ENCODE data around the gene PARD3B. TPM values are rescaled to one million over a fixed set of nuclear protein-coding genes. Genes with fewer than 3 reads are reported as not detected.

The PARD3B gene
- total RNA-seq, 1 experiment from 2014 or later: 3.9 TPM

DNA sequence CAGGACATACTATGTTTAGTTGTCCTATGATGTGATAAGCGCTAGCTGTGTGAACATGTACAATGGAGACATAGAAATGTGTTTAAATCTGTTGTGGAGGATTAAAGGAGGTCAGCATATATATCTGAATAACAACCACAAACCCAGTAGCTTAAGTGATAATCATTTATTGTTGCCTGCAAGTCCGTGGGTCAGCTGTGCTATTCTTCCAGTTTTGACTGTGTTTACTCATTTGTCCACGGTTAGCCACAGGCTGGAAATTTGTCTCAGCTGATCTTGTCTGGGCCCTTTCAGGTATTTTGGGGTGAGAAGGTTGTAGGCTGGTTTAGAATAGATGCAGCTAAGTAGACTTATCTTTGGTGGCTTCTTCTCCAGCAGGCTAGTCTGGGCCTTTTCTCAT, 110.4 kb downstream of the PARD3B start:
- no TSS peak for BruUV-seq (replicated peaks)
- H3K36me3 ChIP-seq (ENCODE audit: low read depth, low read length): no peaks in the 10 kb centered on the region
- no peak overlapping the region for H3K27ac ChIP-seq (ENCODE audit: low read length)
- DNase-seq: no peak
- H3K9me2 ChIP-seq (replicated peaks; ENCODE audit: low read length): no peaks in the 10 kb centered on the region
- no peak overlapping the region for H3K4me2 ChIP-seq (ENCODE audit: low read length)
- no peaks in the 10 kb centered on the region for H3F3A ChIP-seq (ENCODE audit: low read length, unreplicated experiment)
- CTCF ChIA-PET: no interaction called here
- H3K4me3 ChIP-seq (ENCODE audit: low read length): no peak overlapping the region
- no peaks in the 10 kb centered on the region for H3K4me1 ChIP-seq (ENCODE audit: insufficient read depth, low read length)
- no peaks in the 10 kb centered on the region for H3K27me3 ChIP-seq (ENCODE audit: low read length)
- H3K9me3 ChIP-seq (ENCODE audit: low read length): no peaks in the 10 kb centered on the region
- TF ChIP-seq EZH2phosphoT487 (IDR thresholded peaks at IDR 0.05; ENCODE audit: borderline replicate concordance, low read length) (no peak), CTCF (conservative IDR thresholded peaks at IDR 0.05; ENCODE audit: low read depth, low read length) (no peak)
- no peaks in the 10 kb centered on the region for H4K20me1 ChIP-seq (ENCODE audit: low read length)
- no peak overlapping the region for H2AFZ ChIP-seq (ENCODE audit: low read length)
- ATAC-seq: no peak
- POLR2A ChIA-PET (ENCODE audit: unreplicated experiment): no interaction called here
- H3K9ac ChIP-seq (ENCODE audit: low read length): no peak overlapping the region
- no peaks in the 10 kb centered on the region for H3K79me2 ChIP-seq (ENCODE audit: low read length)
- intact Hi-C loops (cut with micrococcal nuclease): no loop called here

DNA sequence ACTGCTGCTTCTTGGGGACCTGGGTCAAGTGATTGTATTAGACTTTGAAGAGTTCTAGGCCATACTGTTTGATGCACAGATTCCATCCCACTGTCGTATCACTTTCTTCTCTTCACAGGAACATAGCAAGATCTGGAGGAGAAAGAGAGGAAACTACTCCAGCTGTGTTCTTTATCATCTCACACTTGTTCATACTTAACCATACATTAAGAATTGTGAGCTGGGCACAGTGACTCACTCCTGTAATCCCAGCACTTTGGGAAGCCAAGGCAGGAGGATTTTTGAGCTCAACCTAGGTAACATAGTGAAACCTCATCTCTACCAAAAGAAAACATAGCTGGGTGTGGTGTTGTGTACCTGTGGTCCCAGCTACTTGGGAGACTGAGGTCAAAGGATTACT, 111.7 kb downstream of the PARD3B start:
- Histone ChIP-seq H3K27ac (ENCODE audit: low read length) (no peak overlapping the region), H3K4me1 (ENCODE audit: insufficient read depth, low read length) (no peaks in the 10 kb centered on the region), H3K27me3 (ENCODE audit: low read length) (no peaks in the 10 kb centered on the region), H3K4me3 (ENCODE audit: low read length) (no peak overlapping the region), H3K36me3 (ENCODE audit: low read depth, low read length) (no peaks in the 10 kb centered on the region), H4K20me1 (ENCODE audit: low read length) (no peaks in the 10 kb centered on the region), H3F3A (ENCODE audit: low read length, unreplicated experiment) (no peaks in the 10 kb centered on the region), H3K9me2 (replicated peaks; ENCODE audit: low read length) (no peaks in the 10 kb centered on the region), H3K4me2 (ENCODE audit: low read length) (no peak overlapping the region), H3K9me3 (ENCODE audit: low read length) (no peaks in the 10 kb centered on the region), H3K9ac (ENCODE audit: low read length) (no peak overlapping the region), H3K79me2 (ENCODE audit: low read length) (no peaks in the 10 kb centered on the region), H2AFZ (ENCODE audit: low read length) (no peak overlapping the region)
- TF ChIP-seq EZH2 (IDR thresholded peaks at IDR 0.05; ENCODE audit: low read length, unreplicated experiment) (no peak), CTCF (conservative IDR thresholded peaks at IDR 0.05; ENCODE audit: low read depth, low read length) (no peak), EZH2phosphoT487 (IDR thresholded peaks at IDR 0.05; ENCODE audit: borderline replicate concordance, low read length) (no peak)
- intact Hi-C loops (cut with micrococcal nuclease): no loop called here
- POLR2A ChIA-PET (ENCODE audit: unreplicated experiment): no interaction called here
- no TSS peak for BruUV-seq (replicated peaks)
- ATAC-seq: no peak
- CTCF ChIA-PET: no interaction called here
- DNase-seq: no peak

GRCh38 chr2:204662956-204663355, 117.7 kb downstream of the PARD3B start:
- Histone ChIP-seq H4K20me1 (ENCODE audit: low read length) (no peaks in the 10 kb centered on the region), H3F3A (ENCODE audit: low read length, unreplicated experiment) (no peaks in the 10 kb centered on the region), H3K4me2 (ENCODE audit: low read length) (no peak overlapping the region), H3K27ac (ENCODE audit: low read length) (no peak overlapping the region), H2AFZ (ENCODE audit: low read length) (no peak overlapping the region), H3K4me3 (ENCODE audit: low read length) (no peak overlapping the region), H3K9ac (ENCODE audit: low read length) (no peak overlapping the region), H3K9me2 (replicated peaks; ENCODE audit: low read length) (no peaks in the 10 kb centered on the region), H3K9me3 (ENCODE audit: low read length) (no peaks in the 10 kb centered on the region), H3K27me3 (ENCODE audit: low read length) (no peaks in the 10 kb centered on the region), H3K36me3 (ENCODE audit: low read depth, low read length) (no peaks in the 10 kb centered on the region), H3K79me2 (ENCODE audit: low read length) (no peaks in the 10 kb centered on the region), H3K4me1 (ENCODE audit: insufficient read depth, low read length) (peaks cover 23% of the 10 kb centered on the region)
- ChIA-PET POLR2A (ENCODE audit: unreplicated experiment) (no interaction called here), CTCF (no interaction called here)
- ATAC-seq (no peak), DNase-seq (no peak)
- intact Hi-C loops (cut with micrococcal nuclease): no loop called here
- BruUV-seq (replicated peaks): no TSS peak
- TF ChIP-seq EZH2 (IDR thresholded peaks at IDR 0.05; ENCODE audit: low read length, unreplicated experiment) (no peak), EZH2phosphoT487 (IDR thresholded peaks at IDR 0.05; ENCODE audit: borderline replicate concordance, low read length) (no peak), CTCF (conservative IDR thresholded peaks at IDR 0.05; ENCODE audit: low read depth, low read length) (no peak)

Data from PC-3 (cell line).